HG03135 (cell line): Measurements from ENCODE around the gene LRRC4C.

Experiments
- ATAC-seq: cut with Tn5 transposase; IDR thresholded peaks from one replicate; pipeline ENCODE4 v1.9.1; 2021; ENCODE audit warnings: mild to moderate bottlenecking, moderate library complexity; ENCODE audit not compliant: unreplicated experiment

Gene LRRC4C

DNA sequence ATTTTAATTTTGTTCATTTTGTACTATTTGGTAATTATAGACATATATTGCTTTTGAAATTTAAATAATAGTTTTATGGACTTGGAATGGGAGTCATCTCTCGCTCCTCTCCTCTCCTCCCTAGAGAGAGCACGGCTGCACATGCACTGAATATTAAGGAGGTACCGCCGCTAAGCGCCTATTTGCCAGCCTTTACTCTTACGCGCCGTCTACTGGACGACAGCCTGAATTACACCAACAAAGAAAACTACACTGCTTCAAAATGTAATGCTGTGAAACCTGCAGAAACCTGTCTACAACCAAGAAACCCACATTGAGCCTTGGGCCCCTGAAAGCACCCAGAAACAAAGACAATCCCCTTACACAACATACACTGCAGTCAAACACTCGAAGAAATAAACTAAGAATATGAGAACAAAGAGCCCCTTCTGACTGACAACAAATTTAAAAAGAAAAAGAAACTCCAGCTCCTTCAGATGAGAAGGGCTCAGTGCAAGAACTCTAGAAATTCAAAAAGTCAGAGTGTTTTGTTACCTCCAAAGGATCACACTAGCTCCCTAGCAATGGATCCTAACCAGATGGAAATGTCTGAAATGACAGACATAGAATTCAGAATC, 737.2 kb downstream of the LRRC4C start:
- no peak for ATAC-seq

DNA sequence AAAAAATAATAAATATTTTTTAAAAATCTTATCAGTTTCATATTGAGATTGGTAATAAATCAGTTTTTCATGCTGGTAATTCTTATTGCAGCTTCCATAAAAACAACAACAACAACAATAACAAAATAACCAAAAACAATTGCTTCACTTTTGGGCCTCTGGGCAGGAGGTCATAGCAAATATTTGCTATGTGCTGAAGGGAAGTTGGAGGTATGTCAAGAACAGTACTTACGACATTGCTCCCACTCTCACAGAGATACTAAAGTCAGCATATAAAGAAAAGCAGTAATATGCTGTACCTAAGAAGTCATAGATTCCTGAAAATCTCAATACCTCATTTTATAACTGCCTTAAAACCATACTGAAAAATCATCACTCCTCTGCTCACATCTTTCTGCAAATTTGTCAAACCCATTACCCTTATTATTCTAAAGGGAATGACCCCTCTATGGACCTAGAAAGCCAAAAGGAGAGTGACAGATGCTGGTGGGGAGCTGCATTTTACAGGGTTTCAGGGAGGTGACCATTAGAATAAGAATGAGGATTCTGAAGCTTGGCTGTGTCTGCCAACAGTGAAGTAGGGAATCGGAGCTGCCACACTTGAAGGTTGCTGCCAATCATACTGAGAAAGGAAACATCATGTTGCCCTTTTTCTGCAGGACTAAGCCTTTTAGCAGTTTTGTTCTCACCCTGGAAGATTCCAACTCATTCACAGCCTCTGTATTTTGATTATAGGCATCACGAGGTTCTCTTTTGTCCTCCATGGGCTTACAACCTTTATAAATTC, 742.9 kb downstream of the LRRC4C start:
- ATAC-seq = no peak

DNA sequence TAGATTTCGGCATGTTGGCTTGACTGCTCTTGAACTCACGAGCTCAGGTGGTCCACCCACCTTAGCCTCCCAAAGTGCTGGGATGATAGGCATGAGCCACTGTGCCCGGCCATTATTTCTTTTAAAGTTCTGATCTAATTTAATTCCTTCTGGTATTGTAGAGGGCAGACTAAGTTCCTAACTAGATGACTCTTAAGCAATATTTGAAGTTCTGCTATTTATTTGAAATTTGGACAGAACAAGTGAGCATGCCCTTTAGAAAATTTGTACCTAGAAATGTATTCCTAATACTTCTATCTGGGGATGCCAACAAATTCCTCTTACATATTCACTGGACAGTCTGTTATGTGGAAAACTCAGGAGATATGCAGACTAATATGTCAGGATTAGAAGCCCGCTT, 746.4 kb downstream of the LRRC4C start:
- ATAC-seq = no peak

DNA sequence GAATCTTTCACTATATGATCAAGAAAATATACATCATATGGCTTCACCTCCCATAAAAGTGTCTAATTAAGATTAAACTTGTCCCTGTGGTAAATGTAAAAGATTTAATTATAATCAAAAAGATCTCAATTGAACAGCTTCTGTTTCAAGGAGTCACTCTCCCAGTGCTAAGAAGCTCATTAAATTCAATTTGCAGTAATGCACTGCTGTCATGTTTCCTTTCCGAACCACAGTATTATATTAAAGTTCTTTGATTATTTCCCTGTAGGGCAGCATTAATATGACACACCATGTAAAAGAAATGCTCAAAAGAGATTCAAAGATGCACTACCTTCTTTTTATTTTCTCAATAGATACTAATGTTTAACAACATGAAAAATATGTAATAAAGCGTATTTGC, 758.4 kb downstream of the LRRC4C start:
- no peak for ATAC-seq

DNA sequence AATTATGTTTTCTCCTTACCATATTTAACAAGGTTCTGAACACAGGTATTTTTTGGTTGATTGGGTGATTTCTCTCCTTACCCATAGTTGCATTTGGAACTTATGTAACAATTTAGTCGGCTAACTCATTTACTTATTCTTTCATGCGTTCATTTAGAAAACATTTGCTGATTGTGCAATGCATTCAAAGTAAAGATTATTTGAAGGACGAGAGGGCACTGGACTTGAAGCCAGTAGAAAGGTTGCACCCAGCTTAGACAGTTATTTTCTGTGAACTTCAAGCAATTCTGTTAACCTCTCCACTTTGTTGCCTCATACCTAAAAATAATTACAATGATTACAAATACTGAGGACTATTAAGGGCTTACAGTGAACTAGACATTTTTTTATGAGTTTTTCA, 769.6 kb downstream of the LRRC4C start:
- ATAC-seq = no peak

DNA sequence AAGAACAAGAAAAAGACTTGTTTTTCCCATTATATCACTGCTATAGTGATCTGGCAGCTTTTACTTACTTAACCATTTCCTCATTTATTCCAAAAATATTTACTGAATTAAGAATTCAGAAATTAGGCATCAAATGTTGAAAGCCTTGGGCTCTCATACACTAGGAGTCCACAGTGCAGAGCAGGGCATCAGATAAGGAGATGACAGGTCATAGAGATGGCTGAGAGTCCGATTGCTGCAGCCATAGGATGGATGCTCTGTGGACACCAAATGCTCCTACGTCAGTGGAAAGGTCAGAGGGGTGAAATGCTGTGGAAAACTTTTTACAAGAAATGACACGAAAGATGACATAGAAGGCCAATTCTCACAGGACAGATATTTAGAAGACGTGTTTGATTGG, 771.1 kb downstream of the LRRC4C start:
- no peak for ATAC-seq

DNA sequence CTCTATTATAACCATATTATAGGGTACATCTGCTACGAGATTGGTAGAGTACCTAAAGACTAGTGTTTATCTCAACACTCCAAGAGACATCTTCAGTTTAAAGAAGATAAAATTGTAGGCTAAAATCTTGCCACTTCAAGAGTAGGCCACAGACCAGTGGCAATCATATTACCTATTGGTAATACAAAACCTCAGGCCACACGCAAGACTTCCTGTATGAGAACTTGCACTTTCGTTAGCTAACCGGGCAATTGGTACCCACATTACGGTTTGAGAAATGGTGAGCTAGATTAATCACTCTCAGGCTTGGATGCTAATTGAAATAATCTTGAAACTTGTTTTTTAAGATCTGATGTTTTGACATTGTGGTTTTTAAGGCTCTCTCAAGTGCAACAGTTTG, 772.7 kb downstream of the LRRC4C start:
- ATAC-seq = no peak

DNA sequence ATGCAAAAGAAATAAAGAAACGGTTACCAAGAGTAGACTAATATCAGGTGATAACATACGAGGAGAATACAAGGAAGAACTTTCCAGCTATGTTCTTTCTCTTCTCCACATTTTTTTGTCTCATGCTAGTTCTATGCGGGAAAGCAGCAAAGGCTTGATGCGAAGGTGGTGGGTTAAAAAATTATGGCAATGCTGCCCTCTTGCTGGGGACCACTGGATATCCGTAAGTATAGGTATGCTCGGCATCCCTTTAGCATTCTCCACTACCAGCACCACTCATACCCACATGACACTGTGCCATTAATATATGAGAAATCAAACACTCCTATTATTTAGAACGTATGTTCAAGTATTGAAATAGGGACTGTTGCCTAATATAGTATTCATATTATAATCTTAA, 776.4 kb downstream of the LRRC4C start:
- no peak for ATAC-seq

DNA sequence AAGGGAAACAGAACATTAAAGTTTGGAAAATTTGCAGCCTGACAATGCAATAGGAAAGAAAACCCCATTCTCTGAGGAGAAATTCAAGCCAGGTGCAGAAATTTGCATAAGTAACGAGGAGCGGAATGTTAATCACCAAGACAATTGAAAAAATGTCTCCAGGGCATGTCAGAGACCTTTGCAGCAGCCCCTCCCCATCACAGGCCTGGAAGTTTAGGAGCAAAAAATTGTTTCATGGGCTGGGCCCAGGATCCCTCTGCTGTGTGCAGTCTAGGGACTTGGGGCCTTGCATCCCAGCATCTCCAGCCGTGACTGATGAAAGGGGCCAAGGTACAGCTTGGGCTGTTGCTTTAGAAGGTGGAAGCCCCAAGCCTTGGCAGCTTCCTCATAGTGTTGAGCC, 780.2 kb downstream of the LRRC4C start:
- ATAC-seq = no peak

DNA sequence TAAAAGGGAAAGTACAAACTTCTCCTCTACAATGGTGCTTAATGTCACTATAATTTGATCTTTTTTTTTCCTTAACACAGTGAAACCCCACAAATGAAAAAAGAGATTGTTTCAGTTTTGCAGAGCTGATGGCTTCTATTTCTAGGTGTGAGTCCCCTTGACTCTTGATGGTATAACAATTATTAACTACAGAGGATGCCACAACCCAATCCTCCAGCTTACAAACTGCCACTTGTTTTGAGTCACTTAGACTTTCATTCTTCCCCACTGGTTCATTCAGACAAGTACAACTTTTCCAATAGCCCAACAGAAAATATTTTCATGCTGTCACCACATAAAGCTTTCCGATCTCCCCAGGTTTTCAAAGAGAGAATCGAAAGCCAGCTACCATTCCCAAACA, 812.2 kb downstream of the LRRC4C start:
- ATAC-seq = peak; percentile 93

DNA sequence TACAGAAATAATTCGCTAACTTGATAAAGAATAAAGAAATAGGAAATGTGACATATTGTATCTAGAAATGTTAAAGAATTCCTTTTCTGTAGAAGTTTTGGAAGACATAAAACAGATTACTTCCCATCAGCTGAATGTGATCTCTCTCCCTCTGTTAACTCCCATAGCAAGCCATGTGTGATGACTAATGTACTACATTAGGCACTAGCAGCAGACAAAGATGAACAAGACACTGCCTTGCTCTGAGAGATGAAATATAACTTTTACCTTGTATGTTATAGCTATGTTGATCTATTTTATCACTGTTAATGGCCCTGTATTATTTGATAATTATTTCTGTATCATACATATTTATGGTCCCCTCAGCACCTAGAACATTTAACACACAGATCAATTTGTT, 817.2 kb downstream of the LRRC4C start:
- no peak for ATAC-seq

DNA sequence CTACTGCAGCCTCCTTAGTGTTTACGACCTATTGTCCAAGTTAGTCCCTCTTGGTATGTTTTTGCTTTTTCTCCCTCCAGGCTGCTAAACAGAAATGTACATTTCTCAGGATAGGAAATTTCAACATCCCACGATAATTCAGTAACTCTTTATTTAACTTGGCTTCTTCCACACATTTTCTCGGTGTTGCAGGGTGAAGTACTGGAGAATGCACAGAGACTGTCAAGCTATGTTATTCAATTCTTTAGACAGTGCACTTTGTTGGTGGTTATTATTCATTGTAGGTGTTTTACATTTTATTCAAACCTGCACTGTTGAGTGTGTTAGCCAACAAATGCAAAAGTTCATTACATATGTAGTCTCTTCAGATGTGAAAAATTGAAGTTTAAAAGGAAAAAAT, 839.8 kb downstream of the LRRC4C start:
- ATAC-seq = no peak

DNA sequence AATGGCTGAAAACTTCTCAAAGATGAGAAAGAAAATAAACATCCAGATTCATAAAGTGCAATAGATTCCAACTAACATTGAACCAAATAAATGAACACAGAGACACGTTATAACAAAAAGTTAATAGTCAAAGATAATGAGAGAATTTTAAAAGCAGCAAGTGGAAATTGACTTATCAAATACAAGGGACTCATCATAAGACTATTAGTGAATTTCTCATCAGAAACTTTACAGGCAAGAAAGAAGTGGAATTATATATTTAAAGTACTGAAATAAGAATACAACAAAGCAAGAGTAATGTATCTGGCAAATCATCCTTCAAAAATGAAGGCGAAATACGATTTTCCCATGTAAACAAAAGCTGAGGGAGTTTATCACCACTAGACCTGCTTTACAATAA, 852.7 kb downstream of the LRRC4C start:
- ATAC-seq = no peak

DNA sequence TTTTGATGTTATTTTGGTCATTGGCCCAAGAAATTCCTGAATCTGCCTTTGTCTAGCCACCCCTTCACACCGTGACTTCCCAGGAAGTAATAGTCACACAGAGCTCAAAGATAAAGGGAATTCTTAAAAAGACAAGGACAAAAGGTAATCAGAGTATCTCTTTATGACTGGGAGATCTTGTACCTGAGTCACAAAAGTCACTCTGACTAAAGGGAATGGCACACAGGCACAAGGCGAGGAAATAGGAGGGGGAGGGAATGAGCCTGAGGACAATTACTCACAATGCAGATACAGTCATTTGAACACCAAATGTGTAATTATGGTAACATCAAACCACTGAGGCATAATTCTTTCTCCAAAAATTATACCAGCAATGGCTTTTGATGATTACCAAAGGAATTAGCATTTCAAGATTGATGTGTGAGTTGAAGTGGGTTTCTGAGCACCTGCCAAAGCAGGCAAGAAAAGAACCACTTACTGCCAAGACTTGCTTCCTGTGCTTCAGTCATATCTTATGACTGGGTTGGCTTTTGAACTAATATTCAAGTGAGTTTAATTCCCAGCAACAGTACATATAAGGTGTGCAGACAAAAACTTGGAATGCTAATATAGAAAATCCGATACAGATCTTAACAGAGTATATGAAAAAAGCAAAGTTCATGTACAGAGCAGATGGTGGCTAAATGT, 856.4 kb downstream of the LRRC4C start:
- ATAC-seq = no peak

DNA sequence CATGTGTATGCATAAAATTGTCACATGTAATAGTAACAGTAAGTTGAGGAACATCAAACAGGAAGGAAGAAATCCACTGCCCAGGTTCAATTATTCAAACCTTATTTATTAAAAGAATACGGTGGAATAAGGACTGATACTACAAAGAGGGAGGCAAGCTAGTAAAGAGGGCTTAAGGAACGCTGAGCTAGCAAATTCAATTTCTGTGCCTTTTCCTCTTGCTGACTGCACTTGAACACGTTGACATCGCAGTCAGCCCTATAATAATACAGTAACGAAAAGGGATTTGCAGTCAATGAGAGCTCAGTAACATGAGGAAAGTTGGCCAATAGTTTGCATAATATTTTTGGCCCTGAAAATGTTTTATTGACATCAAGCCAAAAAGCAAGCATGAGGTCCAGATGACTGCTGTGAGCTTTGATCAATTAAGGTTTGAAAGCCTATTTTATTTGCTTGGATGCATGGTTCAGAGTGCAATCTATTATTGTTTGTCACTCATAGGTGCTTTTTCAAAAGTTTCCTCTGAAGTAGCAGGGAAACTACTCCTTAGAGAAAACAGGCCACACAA, 861.8 kb downstream of the LRRC4C start:
- ATAC-seq = no peak

DNA sequence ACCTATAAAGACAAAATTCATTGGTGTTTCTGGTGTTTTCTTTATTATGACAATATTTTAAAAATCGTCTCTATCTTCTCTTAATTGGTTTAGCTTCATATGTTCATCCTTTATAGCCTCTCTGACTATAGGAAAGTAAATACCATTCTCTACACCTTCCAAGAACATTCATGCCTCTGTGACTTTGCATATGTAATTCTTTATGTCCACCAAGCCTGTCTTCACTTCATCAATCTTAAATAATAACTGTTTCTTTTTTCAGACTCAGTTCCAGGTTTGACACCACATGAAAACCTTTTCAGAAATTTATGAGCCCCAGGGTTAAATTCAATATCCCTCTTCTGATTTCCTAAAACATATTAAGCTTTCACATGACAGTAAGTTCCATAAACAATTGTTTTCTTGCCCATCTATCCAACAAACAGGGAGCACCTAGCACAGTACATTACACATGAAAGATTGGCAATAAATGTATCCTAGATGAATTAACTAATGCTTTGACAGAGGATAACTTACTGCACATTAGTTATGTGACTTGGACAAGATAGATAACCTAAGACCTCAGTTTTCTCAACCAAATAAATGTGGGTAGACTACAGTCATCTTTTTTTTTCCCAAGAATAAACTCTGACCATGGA, 886.1 kb downstream of the LRRC4C start:
- no peak for ATAC-seq

DNA sequence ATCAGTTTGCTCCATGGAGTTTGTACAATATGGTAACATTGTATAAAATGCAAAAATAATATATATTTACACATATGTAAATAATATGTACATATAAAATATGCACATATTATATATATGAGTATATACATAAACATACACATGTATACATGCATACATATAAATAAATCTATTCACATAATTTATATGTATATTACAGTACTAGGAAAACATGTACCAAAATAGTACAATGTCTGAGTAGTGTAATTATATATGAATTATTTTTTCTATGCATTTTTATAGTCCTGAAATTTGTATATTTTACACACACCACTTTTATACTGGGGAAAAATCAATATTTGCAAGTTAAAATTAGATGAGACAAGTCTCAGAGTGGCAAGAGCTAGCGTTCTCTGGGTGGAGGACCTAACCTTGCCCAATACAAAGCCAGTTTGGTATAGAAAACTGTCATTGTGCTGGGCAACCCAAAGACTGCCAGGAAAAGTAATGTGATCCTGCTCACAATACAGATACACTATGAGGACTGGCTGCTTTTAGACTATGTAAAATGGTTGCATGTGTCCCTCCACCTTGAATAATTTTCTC, 889.4 kb downstream of the LRRC4C start:
- ATAC-seq = no peak

DNA sequence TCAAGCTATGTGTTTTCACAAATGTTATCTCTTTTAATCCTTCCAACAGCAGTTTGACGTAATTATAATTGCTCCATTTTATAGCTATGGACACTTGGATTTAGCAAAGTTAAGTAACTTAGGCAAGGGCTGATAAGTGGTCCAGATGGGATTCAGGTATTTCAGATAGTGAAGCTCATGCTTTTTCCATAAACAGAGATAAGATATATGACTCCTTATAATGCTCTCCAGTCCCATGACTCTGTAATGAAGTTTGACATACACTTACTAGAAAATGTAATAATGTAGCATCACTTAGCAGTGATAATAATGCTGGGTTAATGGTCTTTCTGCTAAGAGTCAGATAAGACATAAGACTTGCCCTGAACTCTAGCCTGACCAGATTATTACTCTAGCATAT, 892.1 kb downstream of the LRRC4C start:
- no peak for ATAC-seq

DNA sequence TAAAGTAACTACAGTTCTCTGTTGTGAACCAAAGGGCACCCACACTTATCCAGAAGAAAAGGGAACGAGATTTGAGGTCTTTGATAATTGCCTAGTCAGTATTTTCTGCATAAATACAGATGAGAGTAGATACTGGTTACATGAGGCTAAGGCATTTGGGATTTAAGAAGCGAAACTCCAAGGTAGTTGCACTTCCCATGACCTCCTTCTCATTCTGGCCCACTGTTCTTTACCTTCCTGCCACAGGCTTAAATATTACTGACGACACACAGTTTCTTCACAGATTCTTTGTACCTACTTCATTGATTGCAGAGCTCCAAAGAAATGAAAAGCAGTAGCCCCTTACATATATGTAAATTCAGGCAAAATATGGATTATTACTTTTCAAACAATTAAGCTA, 915.3 kb downstream of the LRRC4C start:
- ATAC-seq = no peak

DNA sequence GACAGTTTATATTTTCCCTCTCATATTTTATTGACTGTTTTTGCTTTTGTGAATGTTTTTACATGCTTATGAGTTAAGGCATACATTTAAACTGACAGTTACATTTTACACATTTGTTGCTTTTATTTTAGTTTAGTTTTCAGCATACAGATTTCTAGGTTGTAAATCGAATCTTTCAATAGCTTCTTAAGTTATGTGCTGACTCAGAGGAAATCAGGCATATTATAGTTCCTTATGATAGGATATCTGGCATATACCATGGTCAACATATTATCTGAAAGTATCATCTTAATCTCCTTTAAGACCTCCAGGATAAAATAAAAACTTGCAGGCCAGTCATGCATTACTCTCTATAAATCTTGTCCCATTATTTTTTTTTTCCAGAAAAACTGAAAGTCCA, 916.6 kb downstream of the LRRC4C start:
- ATAC-seq = no peak

DNA sequence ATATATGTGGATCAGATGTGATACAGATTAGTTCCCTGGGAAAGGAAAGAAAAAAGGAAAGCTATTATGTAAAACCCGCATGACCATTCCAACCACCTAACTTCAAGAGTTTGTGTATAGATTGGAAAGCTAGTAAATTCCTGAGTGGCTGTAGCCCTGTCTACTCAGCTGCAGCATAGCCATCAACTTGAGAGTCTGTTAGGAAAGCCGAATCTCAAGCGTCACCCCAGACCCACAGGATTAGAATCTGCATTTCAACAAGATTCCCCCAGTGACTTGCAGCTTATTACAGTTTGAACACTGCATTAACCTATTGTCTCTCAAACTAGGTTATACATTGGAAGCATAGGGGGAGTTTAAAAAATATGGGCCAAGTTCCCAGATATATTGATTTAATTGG, 921.7 kb downstream of the LRRC4C start:
- no peak for ATAC-seq
